ENCODE results near the gene MAN1B1. TPM values are rescaled to one million over a fixed set of nuclear protein-coding genes. Genes with fewer than 3 reads are reported as not detected.

MAN1B1 gene
- total and polyA plus RNA-seq, 2 donors (not counting 3 experiments of a cell fraction or from before 2014, with no cell fraction given) = 75.3 to 83.3 TPM

DNA sequence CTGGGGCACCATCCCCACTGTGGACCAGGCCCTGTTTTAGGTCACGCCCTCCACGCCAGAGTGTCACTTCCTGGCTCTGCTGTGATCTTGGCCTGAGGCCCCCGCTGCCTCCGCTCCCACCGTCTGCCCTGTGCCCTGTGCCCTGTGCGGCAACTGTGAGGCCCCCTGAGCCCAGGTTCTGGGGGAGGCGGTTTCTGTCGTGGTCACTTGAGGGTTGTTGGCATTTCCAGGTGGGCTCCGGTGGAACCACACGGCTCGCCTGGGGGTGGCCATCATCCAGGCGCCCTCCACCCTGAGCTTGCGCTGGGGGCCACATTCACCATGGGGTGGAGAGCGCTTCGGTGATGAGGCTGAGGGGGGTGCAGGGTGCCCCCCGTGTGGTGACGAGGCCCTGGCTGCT lies 21.2 kb downstream of the MAN1B1 start:
- Histone ChIP-seq H3K36me3 (ENCODE audit: control insufficient read depth in 2 of 2, extremely low read depth in 1 of 2, insufficient read depth in 2 of 2, low read length in 2 of 2) (peaks cover 0 to 53% of the 10 kb centered on the region in 2 experiments), H3K4me1 (ENCODE audit: control insufficient read depth, extremely low read depth, insufficient read depth, low read length) (no peaks in the 10 kb centered on the region), H4K20me1 (replicated peaks; ENCODE audit: control insufficient read depth, extremely low read depth, insufficient read depth, low read length) (no peaks in the 10 kb centered on the region), H2AFZ (ENCODE audit: low read depth, low read length) (no peak overlapping the region), H3K9ac (replicated peaks; ENCODE audit: extremely low read depth, insufficient read depth, low read length) (no peak overlapping the region), H3K4me2 (ENCODE audit: insufficient read depth, low read length) (no peak overlapping the region), H3K9me1 (replicated peaks; ENCODE audit: control insufficient read depth, extremely low read depth, insufficient read depth, low read length) (no peaks in the 10 kb centered on the region), H3K79me2 (ENCODE audit: control insufficient read depth, insufficient read depth, low read length) (no peaks in the 10 kb centered on the region), H3K27ac (ENCODE audit: insufficient read depth, low read depth, low read length) (no peak overlapping the region), H3K9me3 (replicated peaks; ENCODE audit: control insufficient read depth, insufficient read depth, low read length) (no peaks in the 10 kb centered on the region), H3K27me3 (ENCODE audit: control insufficient read depth in 2 of 2, insufficient read depth in 2 of 2, low read length in 2 of 2) (no peaks in the 10 kb centered on the region), H3K4me3 (replicated peaks in 1 of 3; ENCODE audit: insufficient read depth in 1 of 3, low read depth in 1 of 3, low read length in 3 of 3) (no peak overlapping the region)
- intact Hi-C loops (cut with micrococcal nuclease) (no loop called here), dilution Hi-C loops (cut with MboI; ENCODE audit: extremely low pct_ligation_motif_present, low sequenced_read_pairs) (no loop called here)
- ChIA-PET POLR2A (no interaction called here), CTCF (interaction anchor here (1.1 to 1.7 kb wide), 2 partner anchors 20 to 129 kb away, joined by 3 to 5 read pairs; no protein-coding TSS in a partner anchor)
- no TSS peak for BruUV-seq (replicated peaks)
- DNase-seq (ENCODE audit: low read depth, low spot score) (no peak), FAIRE-seq (no peak)
- TF ChIP-seq POLR2A (IDR thresholded peaks at IDR 0.05; ENCODE audit: low read depth, low read length) (no peak), EZH2 (IDR thresholded peaks at IDR 0.05; ENCODE audit: borderline replicate concordance, low read depth, low read length, severe bottlenecking) (no peak), MYC (IDR thresholded peaks at IDR 0.05; ENCODE audit: low read depth, low read length) (no peak), POLR2AphosphoS5 (IDR thresholded peaks at IDR 0.05; ENCODE audit: insufficient read depth, low read depth, low read length) (no peak), JUN (IDR thresholded peaks at IDR 0.05; ENCODE audit: borderline replicate concordance, insufficient read depth, insufficient read length, low read depth) (no peak), FOS (IDR thresholded peaks at IDR 0.05; ENCODE audit: borderline replicate concordance, insufficient read depth, low read length) (no peak), GATA2 (IDR thresholded peaks at IDR 0.05; ENCODE audit: insufficient read depth, insufficient read length, low read depth, low read length) (no peak)
- TF ChIP-seq, protein P1, sequence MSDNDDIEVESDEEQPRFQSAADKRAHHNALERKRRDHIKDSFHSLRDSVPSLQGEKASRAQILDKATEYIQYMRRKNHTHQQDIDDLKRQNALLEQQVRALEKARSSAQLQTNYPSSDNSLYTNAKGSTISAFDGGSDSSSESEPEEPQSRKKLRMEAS (IDR thresholded peaks at IDR 0.05; ENCODE audit: insufficient read depth, insufficient read length) = no peak
- TF ChIP-seq, protein P2, sequence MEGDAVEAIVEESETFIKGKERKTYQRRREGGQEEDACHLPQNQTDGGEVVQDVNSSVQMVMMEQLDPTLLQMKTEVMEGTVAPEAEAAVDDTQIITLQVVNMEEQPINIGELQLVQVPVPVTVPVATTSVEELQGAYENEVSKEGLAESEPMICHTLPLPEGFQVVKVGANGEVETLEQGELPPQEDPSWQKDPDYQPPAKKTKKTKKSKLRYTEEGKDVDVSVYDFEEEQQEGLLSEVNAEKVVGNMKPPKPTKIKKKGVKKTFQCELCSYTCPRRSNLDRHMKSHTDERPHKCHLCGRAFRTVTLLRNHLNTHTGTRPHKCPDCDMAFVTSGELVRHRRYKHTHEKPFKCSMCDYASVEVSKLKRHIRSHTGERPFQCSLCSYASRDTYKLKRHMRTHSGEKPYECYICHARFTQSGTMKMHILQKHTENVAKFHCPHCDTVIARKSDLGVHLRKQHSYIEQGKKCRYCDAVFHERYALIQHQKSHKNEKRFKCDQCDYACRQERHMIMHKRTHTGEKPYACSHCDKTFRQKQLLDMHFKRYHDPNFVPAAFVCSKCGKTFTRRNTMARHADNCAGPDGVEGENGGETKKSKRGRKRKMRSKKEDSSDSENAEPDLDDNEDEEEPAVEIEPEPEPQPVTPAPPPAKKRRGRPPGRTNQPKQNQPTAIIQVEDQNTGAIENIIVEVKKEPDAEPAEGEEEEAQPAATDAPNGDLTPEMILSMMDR (IDR thresholded peaks at IDR 0.05; ENCODE audit: extremely low read depth in 1 of 2, insufficient read depth in 1 of 2, low read depth in 1 of 2, low read length in 2 of 2) = no peak

Data from endothelial cell of umbilical vein (primary cell).